ENCODE data around the gene MVK.
A peak's percentile ranks its signal among the peaks of the same experiment; 100 is the strongest.

MVK gene

GRCh38 chr12:109573029-109573913, at the start of gene MVK, which contains the start of gene MMAB:
MVK (plus strand) TSS chr12:109573794; CDS start chr12:109574823, 1,029 bp downstream.
MMAB (minus strand) TSS chr12:109573504; CDS start chr12:109573480, 24 bp downstream.
- DNase-seq, result peak; percentile 97

GRCh38 chr12:109524466-109525278, 48.9 kb upstream of the MVK start:
- DNase-seq, result no peak

- no peak for DNase-seq
Measured at GRCh38 chr12:109525279-109525585, 48.4 kb upstream of the MVK start.

- DNase-seq, result no peak
Measured at GRCh38 chr12:109527489-109528123, 46.0 kb upstream of the MVK start.

- DNase-seq, result no peak
Measured at GRCh38 chr12:109529691-109530640, 43.6 kb upstream of the MVK start.

- DNase-seq, result no peak
Measured at GRCh38 chr12:109531411-109531810, 42.2 kb upstream of the MVK start.

GRCh38 chr12:109532721-109533486, 40.7 kb upstream of the MVK start:
- no peak for DNase-seq

GRCh38 chr12:109533487-109533740, 40.2 kb upstream of the MVK start:
- DNase-seq, result no peak

GRCh38 chr12:109534456-109534855, 39.1 kb upstream of the MVK start:
- no peak for DNase-seq

GRCh38 chr12:109535231-109535862, 38.2 kb upstream of the MVK start:
- DNase-seq, result no peak

GRCh38 chr12:109535863-109536250, 37.7 kb upstream of the MVK start:
- DNase-seq, result no peak

- no peak for DNase-seq
Measured at GRCh38 chr12:109537136-109537535, 36.5 kb upstream of the MVK start.

- no peak for DNase-seq
Measured at GRCh38 chr12:109538191-109538863, 35.3 kb upstream of the MVK start.

- no peak for DNase-seq
Measured at GRCh38 chr12:109539508-109539907, 34.1 kb upstream of the MVK start.

GRCh38 chr12:109540526-109541412, 32.8 kb upstream of the MVK start:
- DNase-seq, result no peak

GRCh38 chr12:109541413-109541726, 32.2 kb upstream of the MVK start:
- no peak for DNase-seq

- no peak for DNase-seq
Measured at GRCh38 chr12:109542014-109542413, 31.6 kb upstream of the MVK start.

GRCh38 chr12:109542876-109543275, 30.7 kb upstream of the MVK start:
- DNase-seq, result no peak

- no peak for DNase-seq
Measured at GRCh38 chr12:109544955-109545531, 28.6 kb upstream of the MVK start.

All from GDM1 (cell line).